HG02678 (cell line): ENCODE measurements around the gene INPP5J.

Experiments
- ATAC-seq: cut with Tn5 transposase; IDR thresholded peaks from one replicate; pipeline ENCODE4 v1.9.1; 2021; ENCODE audit warnings: mild to moderate bottlenecking, moderate library complexity; ENCODE audit not compliant: unreplicated experiment

INPP5J gene

GRCh38 chr22:31124811-31125465 lies 2.2 kb downstream of the INPP5J start:
- no peak for ATAC-seq

- ATAC-seq = no peak
These were observed 2.9 kb downstream of the INPP5J start for GRCh38 chr22:31125521-31126117.

- ATAC-seq = no peak
These were observed 3.5 kb downstream of the INPP5J start for GRCh38 chr22:31126128-31126868.

GRCh38 chr22:31126869-31127175 lies 4.1 kb downstream of the INPP5J start:
- ATAC-seq = no peak

GRCh38 chr22:31127181-31127772 lies 4.5 kb downstream of the INPP5J start:
- no peak for ATAC-seq

GRCh38 chr22:31128156-31128555 lies 5.4 kb downstream of the INPP5J start:
- no peak for ATAC-seq

GRCh38 chr22:31130873-31131272 lies 8.1 kb downstream of the INPP5J start:
- ATAC-seq = no peak

GRCh38 chr22:31133911-31134310 lies 11.1 kb downstream of the INPP5J start:
- ATAC-seq = no peak

GRCh38 chr22:31134688-31135087 lies 11.9 kb downstream of the INPP5J start:
- ATAC-seq = no peak

GRCh38 chr22:31135706-31136105 lies 12.9 kb downstream of the INPP5J start:
- no peak for ATAC-seq

GRCh38 chr22:31136155-31136554 lies 13.4 kb downstream of the INPP5J start:
- ATAC-seq = no peak

GRCh38 chr22:31136711-31137110 lies 13.9 kb downstream of the INPP5J start:
- ATAC-seq = no peak

GRCh38 chr22:31137721-31138120 lies 15.0 kb downstream of the INPP5J start:
- no peak for ATAC-seq

GRCh38 chr22:31138126-31138525 lies 15.4 kb downstream of the INPP5J start:
- no peak for ATAC-seq

- no peak for ATAC-seq
These were observed 16.3 kb downstream of the INPP5J start for GRCh38 chr22:31139066-31139465.

- no peak for ATAC-seq
These were observed 17.3 kb downstream of the INPP5J start, which contains the start of gene PLA2G3 for GRCh38 chr22:31139866-31140716. PLA2G3 (minus strand) TSS chr22:31140508; CDS start chr22:31140354, 154 bp downstream.

- ATAC-seq = no peak
These were observed 18.0 kb downstream of the INPP5J start for GRCh38 chr22:31140746-31141145.

GRCh38 chr22:31141551-31141950 lies 18.8 kb downstream of the INPP5J start:
- no peak for ATAC-seq

GRCh38 chr22:31142285-31142684 lies 19.5 kb downstream of the INPP5J start:
- no peak for ATAC-seq

GRCh38 chr22:31143038-31143437 lies 20.3 kb downstream of the INPP5J start:
- ATAC-seq = no peak

GRCh38 chr22:31143537-31143936 lies 20.8 kb downstream of the INPP5J start:
- ATAC-seq = no peak
